HG03439 (cell line): Measurements from ENCODE around the gene TTBK2.
"Not testable (repeated sequence)": the region's sequence is repeated elsewhere in the genome, so short reads cannot be mapped to it uniquely, and the experiment has no call there.

Experiments used
- ATAC-seq: cut with Tn5 transposase; IDR thresholded peaks from one replicate; pipeline ENCODE4 v1.9.1; 2021; ENCODE audit warnings: mild to moderate bottlenecking, moderate library complexity; ENCODE audit not compliant: unreplicated experiment

Gene TTBK2

DNA sequence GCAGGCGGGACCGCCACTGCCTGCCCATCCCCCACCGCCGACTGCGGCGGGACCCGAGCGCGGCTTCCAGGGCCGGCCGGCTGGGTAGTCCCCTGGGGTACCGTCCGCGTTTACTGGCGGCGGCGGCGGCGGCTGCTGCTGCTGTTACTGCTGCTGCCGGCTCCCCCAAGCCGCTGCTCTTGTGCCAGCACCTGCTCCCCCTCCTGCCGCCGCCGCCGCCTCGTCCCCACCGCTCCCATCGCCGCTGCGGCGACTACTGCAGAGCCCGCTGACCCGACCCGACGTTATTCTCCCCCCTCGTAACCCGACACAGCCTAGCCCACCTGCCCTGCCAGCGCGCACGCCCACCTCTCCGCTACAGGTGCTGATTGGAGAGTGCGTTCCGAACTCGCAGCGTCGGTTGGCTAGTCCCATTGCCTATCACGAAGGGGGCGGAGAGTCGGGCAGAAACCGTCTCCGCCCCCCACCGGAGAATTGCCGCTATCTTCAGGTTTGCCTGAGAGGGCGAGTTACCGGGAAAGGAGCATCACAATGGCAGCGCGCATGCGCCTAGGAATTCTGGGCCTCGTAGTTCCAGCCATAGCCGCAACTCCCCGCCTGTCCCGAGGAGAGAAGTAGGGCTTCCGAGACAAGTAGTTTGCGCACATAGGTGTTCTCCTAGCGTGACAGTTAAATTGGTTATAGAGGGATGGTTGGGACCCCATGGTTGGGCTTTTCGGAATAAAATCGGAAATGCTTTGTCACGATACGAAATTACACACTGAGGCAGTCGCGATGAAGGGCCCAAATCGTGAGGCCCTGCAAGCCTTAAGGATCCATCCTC, at the start of gene TTBK2:
Gene TTBK2 (minus strand): TSS at position 260 of the 823 bp plus-strand sequence. CDS start 42,161 bp downstream, outside the sequence.
- peak; percentile 90 for ATAC-seq

DNA sequence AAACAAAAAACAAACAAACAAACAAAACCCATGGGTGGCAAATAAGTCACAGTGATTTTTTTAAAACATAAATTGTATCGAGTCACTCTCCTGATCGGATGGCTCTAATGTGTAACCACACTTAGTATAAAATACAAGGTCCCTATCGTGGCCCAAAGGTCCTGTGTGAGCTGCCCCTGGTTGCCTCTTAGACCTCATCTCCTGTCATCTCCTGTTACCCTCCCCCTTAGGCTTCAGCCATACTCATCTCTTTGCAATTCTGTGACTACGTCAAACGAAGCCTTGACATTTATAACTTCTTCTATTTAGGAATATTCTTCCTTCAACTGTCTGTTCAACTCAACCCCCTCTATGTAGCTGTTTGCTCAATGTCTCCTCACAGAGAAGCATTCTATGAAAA, 43.9 kb upstream of the TTBK2 start:
- no peak for ATAC-seq

DNA sequence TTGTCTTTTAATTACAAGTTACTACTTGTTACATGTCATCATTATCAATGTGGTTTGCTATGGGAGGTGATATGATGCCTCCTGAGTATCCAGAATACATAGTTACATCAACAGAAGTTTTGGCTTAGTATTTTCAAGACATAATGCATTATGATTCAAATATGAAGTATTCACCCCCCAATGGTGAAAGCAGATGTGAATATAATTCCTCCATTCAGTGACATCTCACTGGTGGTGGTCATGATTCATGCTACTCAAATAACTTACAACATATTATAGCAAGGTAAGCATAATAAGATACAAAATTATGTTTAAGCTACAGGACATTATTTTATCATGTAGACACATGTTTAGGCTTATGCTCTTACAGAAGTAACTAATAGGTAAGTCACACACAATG, 34.9 kb upstream of the TTBK2 start:
- ATAC-seq: no peak

DNA sequence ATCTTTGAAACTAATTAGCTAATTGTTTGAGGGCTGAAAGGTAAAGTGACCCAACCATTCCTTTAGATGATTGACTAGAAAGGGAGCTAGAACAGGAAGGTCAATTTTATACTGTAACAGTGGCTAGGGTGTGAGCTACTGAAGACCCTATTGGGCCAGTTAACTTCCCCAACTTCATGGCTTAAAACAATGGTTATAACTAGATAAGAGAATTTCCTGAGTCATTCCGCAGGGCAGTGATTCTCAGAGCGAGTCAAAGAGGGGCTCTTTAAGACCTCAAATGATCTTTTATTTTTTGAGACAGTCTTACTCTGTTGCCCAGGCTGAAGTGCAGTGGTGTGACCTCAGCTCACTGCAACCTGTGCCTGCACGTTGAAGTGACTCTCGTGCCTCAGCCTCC, 33.7 kb upstream of the TTBK2 start:
- ATAC-seq: no peak

DNA sequence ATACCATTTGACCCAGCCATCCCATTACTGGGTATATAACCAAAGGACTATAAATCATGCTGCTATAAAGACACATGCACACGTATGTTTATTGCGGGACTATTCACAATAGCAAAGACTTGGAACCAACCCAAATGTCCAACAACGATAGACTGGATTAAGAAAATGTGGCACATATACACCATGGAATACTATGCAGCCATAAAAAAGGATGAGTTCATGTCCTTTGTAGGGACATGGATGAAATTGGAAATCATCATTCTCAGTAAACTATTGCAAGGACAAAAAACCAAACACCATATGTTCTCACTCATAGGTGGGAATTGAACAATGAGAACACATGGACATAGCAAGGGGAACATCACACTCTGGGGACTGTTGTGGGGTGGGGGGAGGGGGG, 28.3 kb upstream of the TTBK2 start:
- not testable (repeated sequence) for ATAC-seq

DNA sequence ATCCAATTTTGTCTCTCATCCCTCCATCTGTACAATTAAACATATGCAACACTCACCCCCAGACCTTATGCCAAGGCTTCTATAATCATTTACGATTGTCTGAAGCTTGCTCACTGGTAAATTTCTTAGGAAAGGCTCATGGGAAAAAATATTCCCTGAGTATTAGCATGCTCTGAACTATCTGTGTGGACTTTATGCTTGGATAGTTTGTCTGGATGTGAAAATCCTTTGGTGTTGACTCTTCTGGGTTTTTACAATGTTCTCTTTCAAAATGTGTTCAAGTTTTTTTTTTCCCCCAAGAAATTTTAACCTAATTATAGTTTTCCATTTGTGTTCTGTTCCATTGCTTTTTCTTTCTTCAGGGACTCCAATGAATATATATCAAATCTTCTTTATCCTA, 19.9 kb upstream of the TTBK2 start:
- ATAC-seq: no peak

DNA sequence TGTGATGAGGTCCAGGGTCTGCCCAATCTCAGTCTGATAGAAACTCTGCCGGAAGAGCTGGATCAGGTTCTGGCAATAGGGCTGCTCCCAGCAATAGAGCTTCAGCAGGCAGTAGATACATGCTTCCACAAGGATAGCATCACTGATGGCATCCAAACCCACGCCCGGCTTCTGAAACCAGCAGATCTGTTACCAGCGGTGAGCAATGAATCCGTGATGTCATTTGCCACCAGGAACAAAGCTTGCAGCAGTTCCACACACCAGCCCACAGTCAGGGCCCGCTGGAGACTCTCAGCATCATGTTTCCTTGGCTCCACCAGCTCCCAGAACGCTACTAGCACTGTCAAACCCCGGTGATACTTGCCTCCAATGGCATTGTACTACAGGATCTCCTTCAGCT, 19.3 kb upstream of the TTBK2 start:
- ATAC-seq: no peak

DNA sequence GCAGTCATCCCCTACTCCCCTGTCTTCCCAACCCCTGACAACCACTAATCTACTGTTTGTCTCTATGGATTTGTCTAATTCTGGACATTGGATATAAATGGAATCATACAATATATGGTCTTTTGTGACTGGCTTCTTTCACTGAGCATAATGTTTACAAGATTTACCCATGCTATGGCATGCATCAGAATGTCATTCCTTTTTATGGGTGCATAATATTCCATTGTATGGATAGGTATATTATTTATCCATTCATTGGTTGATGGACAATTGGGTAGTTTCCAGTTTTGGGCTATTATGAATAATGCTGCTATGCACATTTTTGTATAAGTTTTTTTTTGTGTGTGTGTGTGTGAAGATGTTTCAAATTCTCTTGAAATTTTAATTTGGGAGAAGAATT, 16.6 kb upstream of the TTBK2 start:
- no peak for ATAC-seq

DNA sequence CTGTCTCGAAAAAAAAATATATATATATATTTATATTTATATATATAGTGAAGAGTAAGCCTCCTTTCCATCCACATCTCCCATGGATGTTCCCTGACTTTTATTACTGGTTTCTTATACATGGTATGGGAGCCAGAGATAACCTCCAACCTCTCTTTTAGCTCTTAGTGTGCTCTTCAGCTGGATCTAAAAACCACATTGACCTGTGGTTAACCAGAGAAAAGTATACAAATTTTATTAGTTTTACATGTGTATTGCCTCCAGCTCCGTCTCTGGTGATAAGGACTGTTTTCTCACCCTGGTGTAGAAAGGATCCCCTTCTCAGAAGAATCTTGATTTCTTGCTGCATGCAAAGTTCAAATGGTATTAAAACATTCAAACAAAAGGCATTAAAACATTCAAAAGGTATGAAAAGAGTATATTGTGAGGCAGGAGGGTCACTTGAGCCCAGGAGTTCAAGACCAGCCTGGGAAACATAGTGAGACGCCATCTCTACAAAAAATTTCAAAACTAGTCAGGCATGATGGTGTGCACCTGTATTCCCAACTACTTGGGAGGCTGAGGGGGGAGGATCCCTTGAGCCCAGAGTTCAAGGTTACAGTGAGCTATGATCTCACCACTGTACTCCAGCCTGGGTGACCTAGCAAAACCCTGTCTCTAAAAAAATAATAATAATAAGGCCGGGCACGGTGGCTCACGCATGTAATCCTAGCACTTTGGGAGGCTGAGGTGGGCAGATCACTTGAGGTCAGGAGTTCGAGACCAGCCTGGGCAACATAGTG, 13.5 kb upstream of the TTBK2 start:
- ATAC-seq: no peak

DNA sequence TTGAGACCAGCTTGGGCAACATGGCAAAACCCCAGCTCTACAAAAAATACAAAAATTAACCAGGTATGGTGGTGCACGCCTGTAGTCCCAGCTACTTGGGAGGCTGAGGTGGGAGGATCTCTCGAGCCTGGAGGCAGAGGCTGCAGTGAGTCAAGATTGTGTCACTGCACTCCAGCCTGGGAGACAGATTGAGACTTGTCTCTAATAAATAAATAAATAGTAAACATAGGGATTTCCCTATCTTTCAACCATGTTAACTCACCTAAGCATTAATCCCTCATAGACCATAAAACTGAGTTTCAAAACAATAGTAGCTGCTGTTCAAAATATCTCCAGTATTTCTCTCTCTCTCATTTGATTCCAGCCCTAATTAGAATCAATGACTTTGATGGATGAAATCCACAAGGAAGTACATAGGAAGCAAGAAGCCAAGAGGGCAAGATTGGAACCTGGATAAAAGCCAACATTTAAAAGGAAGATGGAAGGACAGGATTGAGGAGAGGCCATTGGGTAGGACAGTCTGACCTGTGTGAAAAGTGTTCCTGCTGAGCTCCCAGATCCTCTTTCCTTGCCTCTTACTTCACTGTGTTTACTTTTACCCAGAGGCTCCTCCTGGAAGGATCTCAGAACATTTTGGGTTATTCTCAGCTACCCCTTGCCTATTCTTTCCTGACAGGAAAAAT, 12.4 kb upstream of the TTBK2 start:
- ATAC-seq: no peak

DNA sequence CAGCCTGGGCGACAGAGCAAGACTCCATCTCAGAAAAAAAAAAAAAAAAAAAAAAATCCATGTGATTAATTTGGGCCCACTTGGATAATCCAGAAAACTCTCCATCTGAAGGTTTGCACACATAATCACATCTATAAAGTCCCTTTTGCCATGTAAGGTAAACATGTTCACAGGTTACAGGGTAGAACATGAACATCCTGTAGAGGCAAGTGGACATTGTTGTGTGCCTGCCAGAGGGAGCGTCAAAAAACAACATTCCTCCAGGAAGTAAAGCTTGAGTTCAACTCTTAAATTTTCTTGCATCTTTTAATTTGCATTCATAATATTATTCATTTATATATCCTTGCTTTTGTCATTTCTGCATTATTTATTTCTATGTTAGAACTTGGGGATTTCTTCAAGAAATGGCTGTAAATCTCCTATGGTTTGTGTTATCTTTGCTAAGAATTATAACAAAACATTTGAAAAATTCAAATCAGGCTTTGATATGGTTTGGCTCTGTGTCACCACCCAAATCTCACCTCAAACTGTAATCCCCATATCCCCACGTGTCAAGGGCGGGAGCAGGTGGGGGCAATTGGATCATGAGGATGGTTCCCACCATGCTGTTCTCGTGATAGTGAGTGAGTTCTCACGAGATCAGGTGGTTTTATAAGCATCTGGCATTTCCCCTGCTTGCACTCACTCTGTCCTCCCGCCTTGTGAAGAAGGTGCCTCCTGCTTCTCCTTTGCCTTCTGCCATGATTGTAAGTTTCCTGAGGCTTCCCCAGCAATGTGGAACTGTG, 11.3 kb upstream of the TTBK2 start:
- no peak for ATAC-seq

DNA sequence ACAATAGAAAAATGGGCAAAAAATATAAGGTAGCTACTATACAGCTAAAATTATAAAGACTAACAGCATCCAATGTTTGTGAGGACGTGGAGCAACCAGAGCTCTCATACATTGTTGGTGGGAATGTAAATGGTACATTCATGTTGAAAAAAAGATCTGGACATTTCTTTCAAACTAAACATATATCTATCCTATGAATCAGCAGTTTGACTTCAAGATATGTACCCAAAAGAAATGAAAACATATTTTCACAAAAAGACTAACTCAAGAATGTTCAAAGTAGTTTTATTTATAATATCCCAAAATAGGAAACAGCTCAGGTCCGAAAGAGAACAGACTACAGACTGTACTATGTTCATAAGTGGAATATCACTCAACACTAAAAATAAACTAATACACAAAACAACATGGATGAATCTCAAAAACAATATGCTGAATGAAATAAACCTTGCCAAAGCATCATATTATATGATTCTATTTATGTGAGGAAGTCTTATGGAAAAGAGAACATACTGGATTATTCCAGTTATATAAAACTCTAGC, 8.8 kb upstream of the TTBK2 start:
- ATAC-seq: no peak

DNA sequence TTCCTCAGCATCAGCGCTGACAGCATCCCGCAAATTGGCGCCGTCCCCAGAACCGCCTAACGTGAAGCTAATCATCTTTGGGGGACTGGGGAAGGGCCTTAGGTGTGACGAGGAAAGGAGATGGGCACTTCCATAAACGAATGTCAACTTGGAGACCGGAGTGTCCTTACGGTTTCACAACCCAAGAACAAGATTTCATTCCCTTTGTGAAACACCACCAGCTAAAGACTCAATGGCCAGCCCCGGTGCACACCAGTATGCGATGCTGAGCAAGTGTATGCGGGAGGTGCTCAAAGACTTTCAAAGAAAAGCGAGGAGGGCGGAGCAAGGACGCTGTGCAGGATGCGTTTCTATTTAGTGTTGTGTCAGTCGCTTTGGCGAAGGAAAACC, 759 bp upstream of the TTBK2 start:
- ATAC-seq: no peak

DNA sequence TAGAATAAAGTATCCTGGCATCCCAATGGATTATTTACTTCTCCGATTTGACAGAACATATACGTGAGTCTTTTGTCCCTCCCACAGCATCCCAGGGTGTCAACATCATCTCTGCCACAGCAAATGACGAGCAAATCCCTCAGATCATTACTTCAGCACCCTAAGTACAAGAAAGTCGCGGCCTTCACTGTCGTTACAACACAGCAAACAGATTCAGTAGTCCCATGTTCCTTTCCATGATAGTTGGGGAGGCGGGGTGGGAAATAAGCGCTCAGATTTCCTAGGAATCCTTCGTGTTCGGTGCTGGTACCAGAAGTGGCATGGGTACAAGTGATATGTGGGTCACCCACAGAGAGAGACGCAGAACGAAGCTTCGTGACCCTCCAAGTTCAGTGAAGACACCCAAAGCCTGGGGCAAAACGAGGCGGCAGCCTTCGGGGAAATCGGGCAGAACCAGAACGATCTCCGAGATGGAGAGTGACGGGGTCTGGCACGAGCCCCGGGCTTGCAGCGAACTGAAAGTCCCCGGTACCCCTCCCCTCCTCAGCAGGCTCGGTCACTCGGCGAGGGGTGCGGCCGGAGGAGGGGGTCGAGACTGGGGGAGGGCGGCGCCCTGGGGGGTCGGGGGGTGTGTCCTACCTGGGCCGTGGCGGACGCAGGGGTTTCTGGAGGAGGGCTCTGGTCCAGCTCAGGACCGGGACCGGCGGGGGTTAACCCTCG, 619 bp downstream of the TTBK2 start:
- peak; percentile 26 for ATAC-seq

DNA sequence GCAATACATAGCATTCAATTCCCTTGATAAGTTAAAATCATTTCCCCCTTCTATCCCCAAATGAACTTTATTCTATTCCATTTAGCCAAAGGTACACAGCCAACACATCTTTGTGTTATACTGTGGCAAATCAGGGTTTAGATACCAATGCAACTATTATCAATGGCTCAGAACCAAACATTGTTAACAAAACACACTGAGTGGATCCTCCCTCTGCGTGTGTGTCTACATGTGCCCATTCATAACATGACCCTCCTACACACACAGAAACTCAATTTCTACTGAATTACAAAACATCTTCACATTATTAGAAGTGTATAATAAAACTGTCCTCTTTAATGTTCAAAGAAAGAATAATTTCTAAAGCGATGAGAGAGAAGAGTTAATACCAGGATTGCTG, 1.3 kb downstream of the TTBK2 start:
- no peak for ATAC-seq

DNA sequence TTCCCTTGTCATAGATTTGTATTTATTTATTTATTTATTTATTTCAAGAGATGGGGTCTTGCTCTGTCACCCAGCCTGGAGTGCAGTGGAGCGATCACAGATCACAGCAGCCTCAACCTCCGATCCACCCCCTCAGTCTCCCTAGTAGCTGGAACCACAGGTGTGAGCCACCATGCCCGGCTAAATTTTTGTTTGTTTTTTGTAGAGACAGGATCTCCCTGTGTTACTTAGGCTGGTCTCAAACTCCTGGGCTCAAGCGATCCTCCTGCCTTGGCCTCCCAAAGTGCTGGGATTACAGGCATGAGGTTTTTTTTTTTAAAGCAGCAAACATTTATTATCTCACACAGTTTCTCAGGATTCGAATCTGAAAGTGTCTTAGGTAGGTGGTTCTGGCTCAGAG, 2.5 kb downstream of the TTBK2 start:
- ATAC-seq: no peak

DNA sequence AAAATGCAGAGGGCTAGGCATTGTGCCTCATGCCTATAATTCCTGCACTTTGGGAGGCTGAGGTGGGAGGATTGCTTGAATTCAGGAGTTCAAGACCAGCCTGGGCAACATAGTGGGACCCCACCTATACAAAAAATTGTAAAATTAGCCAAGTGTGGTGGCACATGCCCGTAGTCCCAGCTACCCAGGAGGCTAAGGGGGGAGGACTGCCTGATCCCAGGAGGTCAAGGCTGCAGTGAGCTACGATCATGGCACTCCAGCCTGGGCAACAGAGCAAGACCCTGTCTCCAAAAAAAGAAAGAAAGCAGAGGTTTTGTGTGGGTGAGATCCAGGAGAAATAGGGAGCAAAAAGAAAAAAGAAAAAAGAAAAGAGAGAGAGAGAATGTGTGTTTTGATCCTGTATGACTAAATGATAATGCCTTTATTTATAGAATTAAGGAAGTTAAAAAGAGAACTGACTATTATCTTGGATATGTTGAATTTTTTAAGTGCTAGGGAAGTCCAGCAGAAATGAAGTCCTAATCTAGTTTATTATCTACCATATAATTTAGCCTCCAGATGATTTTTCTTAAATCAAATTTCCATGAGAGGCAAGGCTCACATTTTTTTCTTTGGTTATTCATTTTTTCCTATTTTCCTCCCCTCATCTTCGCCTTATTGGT, 4.8 kb downstream of the TTBK2 start:
- ATAC-seq: no peak

DNA sequence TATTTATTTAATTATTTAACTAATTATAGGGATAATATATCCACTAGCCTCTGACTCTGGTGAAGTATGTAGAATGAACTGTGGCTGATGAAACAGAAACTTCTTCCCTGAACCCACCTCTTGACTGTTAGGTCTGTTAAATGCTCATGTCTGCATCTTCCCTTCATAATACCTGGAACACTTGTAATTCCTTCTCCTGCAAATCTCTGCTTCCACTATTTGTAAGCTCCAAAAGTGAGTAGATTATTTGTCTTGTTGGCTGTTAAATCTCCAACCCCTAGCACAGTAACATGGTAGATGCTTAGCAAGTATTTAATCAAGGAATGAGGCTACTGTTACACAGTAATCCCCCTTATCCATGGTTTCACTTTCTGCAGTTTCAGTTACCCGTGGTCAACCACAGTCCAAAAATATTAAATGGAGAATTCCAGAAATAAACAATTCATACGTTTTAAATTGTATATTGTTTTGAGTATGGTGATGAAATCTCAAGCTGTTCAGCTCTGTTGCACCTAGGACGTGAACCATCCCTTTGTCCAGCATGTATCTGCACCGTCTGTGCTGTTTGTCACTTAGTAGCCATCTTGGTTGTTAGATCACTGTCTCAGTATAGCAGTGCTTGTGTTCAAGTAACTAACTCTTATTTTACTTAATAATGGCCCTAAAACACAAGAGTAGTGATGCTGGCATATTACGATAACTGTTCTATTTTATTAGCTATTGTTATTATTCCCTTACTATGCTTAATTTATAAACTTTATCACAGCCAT, 5.7 kb downstream of the TTBK2 start:
- ATAC-seq: no peak
